IMR-90 (cell line): ENCODE results near the gene PLEKHA8. TPM values are rescaled to one million over a fixed set of nuclear protein-coding genes. Genes with fewer than 3 reads are reported as not detected.
"Not testable (repeated sequence)": the region's sequence is repeated elsewhere in the genome, so short reads cannot be mapped to it uniquely, and the experiment has no call there.

Source experiments
- ATAC-seq: fragments of 200-7000 bp; cut with Tn5 transposase; 2 replicates; pipeline ENCODE4 v1.9.1; 2020; ENCODE audit warnings: low read depth, mild to moderate bottlenecking, moderate library complexity
- BruUV-seq: library from RNA; stranded (reverse); fragments of 400-500 nt; replicated peaks from 2 replicates; lab custom pipeline; 2021; lab: Mats Ljungman, UMichigan
- CTCF ChIA-PET: fragments of 300-600 bp; formaldehyde crosslinking; extraction: SDS; loops from one replicate; lab custom pipeline; 2021; ENCODE audit warnings: antibody characterized with exemption; lab: Yijun Ruan, JAX
- POLR2A ChIA-PET: fragments of 300-600 bp; sonication (Branson Sonifier 250); formaldehyde crosslinking; loops from one replicate; lab custom pipeline; 2022; ENCODE audit warnings: antibody characterized with exemption; ENCODE audit not compliant: unreplicated experiment; lab: Charles Lee
- DNase-seq: peaks from one replicate; pipeline ENCODE4 v3.0.0; 2013
- H2AFZ ChIP-seq: replicated peaks from 2 replicates; pipeline ENCODE3; 2013; ENCODE audit warnings: low read length, mild to moderate bottlenecking; ENCODE audit not compliant: poor library complexity
- H2AK5ac ChIP-seq: 2 replicates; pipeline ENCODE4 v1.6.1; 2013; ENCODE audit warnings: low read depth, low read length, inconsistent platforms
- H2AK9ac ChIP-seq: replicated peaks from 2 replicates; pipeline ENCODE3; 2013; ENCODE audit warnings: mild to moderate bottlenecking, low read depth, low read length, moderate library complexity; ENCODE audit not compliant: poor library complexity
- H2BK120ac ChIP-seq: 2 replicates; pipeline ENCODE4 v1.6.1; 2013; ENCODE audit warnings: low read depth, low read length, inconsistent platforms
- H2BK15ac ChIP-seq: 3 replicates; pipeline ENCODE4 v1.6.1; 2013; ENCODE audit warnings: low read depth, low read length, inconsistent platforms
- H2BK20ac ChIP-seq: 2 replicates; pipeline ENCODE4 v1.6.1; 2013; ENCODE audit warnings: low read depth, mild to moderate bottlenecking, inconsistent platforms, low read length, moderate library complexity
- H2BK5ac ChIP-seq: 2 replicates; pipeline ENCODE4 v1.6.1; 2013; ENCODE audit warnings: mild to moderate bottlenecking, low read depth, low read length, inconsistent platforms; ENCODE audit not compliant: poor library complexity, severe bottlenecking
- H3K14ac ChIP-seq: replicated peaks from 2 replicates; pipeline ENCODE4 v1.6.1; 2013; ENCODE audit warnings: low read depth, low read length, inconsistent platforms
- H3K18ac ChIP-seq: 2 replicates; pipeline ENCODE4 v1.6.1; 2013; ENCODE audit warnings: low read depth, low read length, control low read depth
- H3K23ac ChIP-seq: 2 replicates; pipeline ENCODE4 v1.6.1; 2013; ENCODE audit warnings: low read depth, low read length, inconsistent platforms
- H3K27ac ChIP-seq: 2 replicates; pipeline ENCODE4 v1.5.1; 2013; ENCODE audit warnings: mild to moderate bottlenecking, control low read depth, low read length; ENCODE audit not compliant: insufficient read depth
- H3K27me3 ChIP-seq: 2 replicates; pipeline ENCODE4 v1.6.1; 2013; ENCODE audit warnings: low read length; ENCODE audit not compliant: control insufficient read depth, insufficient read depth
- H3K36me3 ChIP-seq: 2 replicates; pipeline ENCODE4 v1.6.1; 2013; ENCODE audit warnings: low read length, mixed read lengths; ENCODE audit not compliant: control insufficient read depth, insufficient read depth
- H3K4ac ChIP-seq: 2 replicates; pipeline ENCODE4 v1.6.1; 2013; ENCODE audit warnings: low read depth, low read length, inconsistent platforms
- H3K4me1 ChIP-seq: 2 replicates; pipeline ENCODE4 v1.6.1; 2013; ENCODE audit warnings: low read length, mixed read lengths; ENCODE audit not compliant: control insufficient read depth, insufficient read depth
- H3K4me2 ChIP-seq: 2 replicates; pipeline ENCODE4 v1.6.1; 2013; ENCODE audit warnings: low read depth, mild to moderate bottlenecking, control low read depth, low read length, moderate library complexity
- H3K4me3 ChIP-seq: 2 replicates; pipeline ENCODE4 v1.5.1; 2013; ENCODE audit warnings: low read depth, mild to moderate bottlenecking, control low read depth, low read length, moderate library complexity; ENCODE audit not compliant: insufficient read depth
- H3K56ac ChIP-seq: 2 replicates; pipeline ENCODE4 v1.6.1; 2013; ENCODE audit warnings: low read length, inconsistent platforms; ENCODE audit not compliant: insufficient read depth; ENCODE audit errors: extremely low read depth
- H3K79me1 ChIP-seq, 2 experiments: 2 replicates each; pipeline ENCODE4 v1.6.1; 2013; ENCODE audit warnings: low read length in 2 of 2, inconsistent platforms in 1 of 2, low read depth in 1 of 2
- H3K9ac ChIP-seq: 2 replicates; pipeline ENCODE4 v1.6.1; 2013; ENCODE audit warnings: low read depth, low read length, control low read depth
- H3K9me1 ChIP-seq: 2 replicates; pipeline ENCODE4 v1.6.1; 2013; ENCODE audit warnings: low read length, inconsistent platforms; ENCODE audit not compliant: insufficient read depth
- H3K9me3 ChIP-seq: 2 replicates; pipeline ENCODE4 v1.6.1; 2013; ENCODE audit warnings: low read length; ENCODE audit not compliant: control insufficient read depth, insufficient read depth
- H4K20me1 ChIP-seq: 2 replicates; pipeline ENCODE4 v1.6.1; 2013; ENCODE audit warnings: low read length, inconsistent platforms; ENCODE audit not compliant: insufficient read depth
- H4K5ac ChIP-seq: 2 replicates; pipeline ENCODE4 v1.6.1; 2013; ENCODE audit warnings: mild to moderate bottlenecking, low read depth, low read length, control low read depth
- H4K8ac ChIP-seq, 2 experiments: 2 replicates each; pipeline ENCODE4 v1.6.1; 2013; ENCODE audit warnings: low read depth in 2 of 2, low read length in 2 of 2, control low read depth in 1 of 2, inconsistent platforms in 1 of 2
- H4K91ac ChIP-seq: 2 replicates; pipeline ENCODE4 v1.6.1; 2013; ENCODE audit warnings: low read depth, low read length, inconsistent platforms; ENCODE audit not compliant: insufficient read depth
- CEBPB ChIP-seq: IDR thresholded peaks from 2 replicates; pipeline ENCODE4 v1.6.1; 2012; ENCODE audit warnings: low read depth, low read length, improper control_type of control experiment
- whole genome bisulfite sequencing, 2 experiments: methylation state at CpG; one replicate each; pipeline versions ENCODE4 v1.1.5 to v1.1.7; 2013; ENCODE audit warnings: missing lambda C conversion rate in 2 of 2; ENCODE audit not compliant: insufficient read length in 1 of 2; ENCODE audit errors: extremely low coverage in 2 of 2; 5-methylcytosine and 5-hydroxymethylcytosine counted together
- dilution Hi-C: fragments of 300-500 bp; cut with HindIII; formaldehyde crosslinking; loops from one replicate; pipeline ENCODE4 v1.14.3; 2018; ENCODE audit warnings: low sequenced_read_pairs; ENCODE audit not compliant: unreplicated experiment
- in situ Hi-C: fragments of 300-500 bp; cut with MboI; formaldehyde crosslinking; loops from 3 replicates; pipeline ENCODE4 v1.14.3; 2019; ENCODE audit warnings: low sequenced_read_pairs, inconsistent platforms, mixed read lengths
- intact Hi-C: fragments of 100-400 bp; cut with micrococcal nuclease; formaldehyde crosslinking; loops from 2 replicates; pipeline ENCODE4 v1.10.0; 2022
- polyA plus RNA-seq, 3 experiments: library from polyadenylated mRNA; depleted of rRNA; stranded (reverse); fragments of >200 nt; gene quantifications; 2 replicates each; pipeline ENCODE4 v1.2.3, GENCODE V29; 2012; ENCODE audit warnings: low replicate concordance in 1 of 3
- total RNA-seq: library from RNA; depleted of rRNA; stranded (reverse); fragments of >200 nt; gene quantifications from 2 replicates; pipeline ENCODE4 v1.2.3, GENCODE V29; 2012
- TF ChIP-seq, protein P1 (sequence below): fragments of 150-350 bp; IDR thresholded peaks from 2 replicates; pipeline ENCODE4 v1.6.1; 2017; ENCODE audit warnings: mild to moderate bottlenecking, antibody characterized with exemption, low read length, low read depth

Gene PLEKHA8
- total and polyA plus RNA-seq, 2 of the 4 experiments (the other 2 are of a cell fraction), result 3.6 to 9.7 TPM

DNA sequence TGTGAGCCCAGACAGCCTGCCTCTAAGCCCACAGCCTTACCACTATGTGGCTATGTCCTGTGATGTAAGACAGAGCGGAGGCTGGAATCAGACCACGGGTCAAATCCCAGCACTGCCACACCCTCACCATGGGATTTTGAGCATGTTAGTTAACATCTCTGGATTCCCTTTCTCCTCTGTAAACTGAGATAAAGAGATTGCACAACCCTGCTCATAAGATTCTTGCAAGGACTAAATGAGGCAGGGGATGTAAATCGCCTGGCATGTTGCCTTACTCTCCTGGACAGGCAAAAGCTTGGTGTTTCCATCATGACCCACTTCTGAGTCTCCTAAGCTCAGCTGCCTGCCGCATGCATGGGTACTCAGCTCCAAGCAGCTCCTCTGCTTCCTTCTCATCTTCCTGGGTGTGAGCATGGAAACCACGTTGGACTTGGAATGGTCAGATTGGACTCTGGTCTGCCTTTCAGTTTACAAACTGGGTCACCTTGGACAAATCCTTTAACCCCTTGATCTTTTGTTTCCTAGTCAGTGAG is 65.3 kb downstream of the PLEKHA8 start:
- in situ Hi-C loops (no loop called here), dilution Hi-C loops (no loop called here), intact Hi-C loops (no loop called here)
- H3K4me3 ChIP-seq, result no peak overlapping the region
- no peaks in the 10 kb centered on the region for H3K9me3 ChIP-seq
- no peak overlapping the region for H3K9ac ChIP-seq
- H3K9me1 ChIP-seq, result peaks cover 7% of the 10 kb centered on the region
- H2BK5ac ChIP-seq, result no peak overlapping the region
- H3K27ac ChIP-seq, result no peak overlapping the region
- H3K18ac ChIP-seq, result no peak overlapping the region
- H2BK15ac ChIP-seq, result no peak overlapping the region
- no peak overlapping the region for H2AK5ac ChIP-seq
- no peaks in the 10 kb centered on the region for H3K27me3 ChIP-seq
- H3K23ac ChIP-seq, result peak overlapping the region; percentile 7; the same call in 1 of the 2 replicates
- H2AK9ac ChIP-seq, result no peak overlapping the region
- H2BK120ac ChIP-seq, result no peak overlapping the region
- no peak overlapping the region for H3K14ac ChIP-seq
- WGBS, 2 experiments, result 80% methylated on average over 1 of the region's 5 CpGs; no CpG with 5 or more reads in 1 of the 2 experiments
- no peaks in the 10 kb centered on the region for H3K36me3 ChIP-seq
- no peak overlapping the region for H2AFZ ChIP-seq
- no peaks in the 10 kb centered on the region for H4K20me1 ChIP-seq
- no peak overlapping the region for H4K91ac ChIP-seq
- peak; percentile 8 for DNase-seq
- no peak overlapping the region for H3K4ac ChIP-seq
- H3K4me2 ChIP-seq, result no peak overlapping the region
- H3K79me1 ChIP-seq, result no peaks in the 10 kb centered on the region
- BruUV-seq, result no TSS peak
- peaks cover 3% of the 10 kb centered on the region for H3K4me1 ChIP-seq
- H4K8ac ChIP-seq, result no peak overlapping the region
- no peak overlapping the region for H2BK20ac ChIP-seq
- no peak overlapping the region for H3K56ac ChIP-seq
- ATAC-seq, result peak; percentile 45
- no peak overlapping the region for H4K5ac ChIP-seq
- CTCF ChIA-PET, result no interaction called here
- POLR2A ChIA-PET, result no interaction called here
- TF ChIP-seq CEBPB, result peak; percentile 68
- TF ChIP-seq, protein P1, sequence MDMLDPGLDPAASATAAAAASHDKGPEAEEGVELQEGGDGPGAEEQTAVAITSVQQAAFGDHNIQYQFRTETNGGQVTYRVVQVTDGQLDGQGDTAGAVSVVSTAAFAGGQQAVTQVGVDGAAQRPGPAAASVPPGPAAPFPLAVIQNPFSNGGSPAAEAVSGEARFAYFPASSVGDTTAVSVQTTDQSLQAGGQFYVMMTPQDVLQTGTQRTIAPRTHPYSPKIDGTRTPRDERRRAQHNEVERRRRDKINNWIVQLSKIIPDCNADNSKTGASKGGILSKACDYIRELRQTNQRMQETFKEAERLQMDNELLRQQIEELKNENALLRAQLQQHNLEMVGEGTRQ, result no peak

DNA sequence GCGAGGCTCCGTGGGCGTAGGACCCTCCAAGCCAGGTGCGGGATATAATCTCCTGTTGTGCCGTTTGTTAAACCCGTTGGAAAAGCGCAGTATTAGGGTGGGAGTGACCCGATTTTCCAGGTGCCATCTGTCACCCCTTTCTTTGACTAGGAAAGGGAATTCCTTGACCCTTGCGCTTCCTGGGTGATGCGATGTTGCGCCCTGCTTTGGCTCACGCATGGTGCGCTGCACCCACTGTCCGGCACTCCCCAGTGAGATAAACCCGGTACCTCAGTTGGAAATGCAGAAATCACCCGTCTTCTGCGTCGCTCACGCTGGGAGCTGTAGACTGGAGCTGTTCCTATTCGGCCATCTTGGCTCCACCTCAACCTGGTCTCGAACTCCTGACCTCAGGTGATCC is 70.4 kb downstream of the PLEKHA8 start:
- 95% methylated on average over 4 of the region's 21 CpGs; no CpG with 5 or more reads in 1 of the 2 experiments for WGBS, 2 experiments
- H4K91ac ChIP-seq, H3K14ac ChIP-seq, H2BK15ac ChIP-seq, H3K4me2 ChIP-seq, POLR2A ChIA-PET, in situ Hi-C loops, intact Hi-C loops, H4K20me1 ChIP-seq, H3K27me3 ChIP-seq, H3K23ac ChIP-seq, H3K36me3 ChIP-seq, H2BK120ac ChIP-seq, H2AK5ac ChIP-seq, H3K79me1 ChIP-seq, H3K4me3 ChIP-seq, BruUV-seq, H2BK20ac ChIP-seq, H3K4ac ChIP-seq, dilution Hi-C loops, H3K9me1 ChIP-seq, H3K27ac ChIP-seq, H2BK5ac ChIP-seq, H4K5ac ChIP-seq, ATAC-seq, H3K4me1 ChIP-seq, H3K18ac ChIP-seq, H3K9ac ChIP-seq, H3K9me3 ChIP-seq, H4K8ac ChIP-seq, DNase-seq, H3K56ac ChIP-seq, H2AFZ ChIP-seq, H2AK9ac ChIP-seq, CTCF ChIA-PET: not testable (repeated sequence)
